Raji (cell line): ENCODE measurements around the gene HOXB4.

Experiments used
- POLR2A ChIP-seq: IDR thresholded peaks from 2 replicates; pipeline ENCODE4 v1.6.1; 2011; ENCODE audit warnings: low read depth, low read length, control low read depth; ENCODE audit not compliant: insufficient read depth

The HOXB4 gene

GRCh38 chr17:48532261-48532660, 45.9 kb downstream of the HOXB4 start:
- no peak for TF ChIP-seq POLR2A

- no peak for TF ChIP-seq POLR2A
Measured at GRCh38 chr17:48530887-48531272, 47.3 kb downstream of the HOXB4 start, which contains the start of gene HOXB1. HOXB1 (minus strand) TSS chr17:48531011; CDS start chr17:48530904, 107 bp downstream.

GRCh38 chr17:48530208-48530886, 47.8 kb downstream of the HOXB4 start:
- TF ChIP-seq POLR2A, result no peak

GRCh38 chr17:48529683-48530009, 48.5 kb downstream of the HOXB4 start:
- TF ChIP-seq POLR2A, result no peak

- TF ChIP-seq POLR2A, result no peak
Measured at GRCh38 chr17:48528936-48529682, 49.0 kb downstream of the HOXB4 start.

GRCh38 chr17:48528153-48528935, 49.8 kb downstream of the HOXB4 start:
- TF ChIP-seq POLR2A, result no peak

- no peak for TF ChIP-seq POLR2A
Measured at GRCh38 chr17:48527547-48527932, 50.6 kb downstream of the HOXB4 start.

GRCh38 chr17:48526608-48527546, 51.3 kb downstream of the HOXB4 start:
- TF ChIP-seq POLR2A, result no peak
